H9 (cell line): ENCODE results near the gene LCMT1. TPM values are rescaled to one million over a fixed set of nuclear protein-coding genes. Genes with fewer than 3 reads are reported as not detected.

Experiments used
- DNase-seq: peaks from one replicate; pipeline ENCODE4 v3.0.0-alpha.2; 2017
- H2AFZ ChIP-seq: one replicate; pipeline ENCODE4 v1.6.1; 2013; ENCODE audit warnings: mild to moderate bottlenecking, low read length, control low read depth, moderate library complexity
- H2AK5ac ChIP-seq: 2 replicates; pipeline ENCODE4 v1.6.1; 2013; ENCODE audit warnings: low read length, control low read depth, mixed read lengths; ENCODE audit not compliant: insufficient read length
- H2BK120ac ChIP-seq: one replicate; pipeline ENCODE4 v1.6.1; 2013; ENCODE audit warnings: low read depth, mild to moderate bottlenecking, low read length, control low read depth, inconsistent platforms; ENCODE audit not compliant: poor library complexity, severe bottlenecking
- H2BK12ac ChIP-seq: 2 replicates; pipeline ENCODE4 v1.6.1; 2013; ENCODE audit warnings: low read length, control low read depth, mixed read lengths, low read depth; ENCODE audit not compliant: insufficient read length
- H2BK15ac ChIP-seq: 2 replicates; pipeline ENCODE4 v1.6.1; 2013; ENCODE audit warnings: low read depth, low read length, control low read depth
- H2BK20ac ChIP-seq: one replicate; pipeline ENCODE4 v1.6.1; 2013; ENCODE audit warnings: low read depth, mild to moderate bottlenecking, low read length, control low read depth, inconsistent platforms; ENCODE audit not compliant: poor library complexity, severe bottlenecking
- H2BK5ac ChIP-seq: 2 replicates; pipeline ENCODE4 v1.6.1; 2013; ENCODE audit warnings: low read length, control low read depth, mixed read lengths; ENCODE audit not compliant: insufficient read length
- H3K14ac ChIP-seq: 2 replicates; pipeline ENCODE4 v1.6.1; 2013; ENCODE audit warnings: low read length, control low read depth; ENCODE audit not compliant: insufficient read depth
- H3K18ac ChIP-seq: 2 replicates; pipeline ENCODE4 v1.6.1; 2013; ENCODE audit warnings: low read depth, mild to moderate bottlenecking, mixed read lengths, low read length, control low read depth; ENCODE audit not compliant: insufficient read length
- H3K23ac ChIP-seq: 2 replicates; pipeline ENCODE4 v1.6.1; 2013; ENCODE audit warnings: low read length, control low read depth, mixed read lengths, low read depth; ENCODE audit not compliant: insufficient read length
- H3K23me2 ChIP-seq: 2 replicates; pipeline ENCODE4 v1.6.1; 2013; ENCODE audit warnings: low read depth, mild to moderate bottlenecking, mixed read lengths, low read length, control low read depth; ENCODE audit not compliant: insufficient read length, poor library complexity, severe bottlenecking
- H3K27ac ChIP-seq: 2 replicates; pipeline ENCODE4 v1.5.1; 2013; ENCODE audit warnings: low read length, control low read depth, mixed read lengths, low read depth; ENCODE audit not compliant: insufficient read length
- H3K27me3 ChIP-seq: 2 replicates; pipeline ENCODE4 v1.6.1; 2013; ENCODE audit warnings: low read length, control low read depth, inconsistent platforms; ENCODE audit not compliant: insufficient read depth
- H3K4ac ChIP-seq: 2 replicates; pipeline ENCODE4 v1.6.1; 2013; ENCODE audit warnings: low read depth, mild to moderate bottlenecking, control low read depth, inconsistent platforms, low read length, moderate library complexity
- H3K4me1 ChIP-seq: 2 replicates; pipeline ENCODE4 v1.6.1; 2013; ENCODE audit warnings: low read length, control low read depth, inconsistent platforms; ENCODE audit not compliant: insufficient read depth
- H3K4me2 ChIP-seq: 2 replicates; pipeline ENCODE4 v1.6.1; 2013; ENCODE audit warnings: low read length, control low read depth, mixed read lengths; ENCODE audit not compliant: insufficient read length, insufficient read depth
- H3K56ac ChIP-seq: 2 replicates; pipeline ENCODE4 v1.6.1; 2013; ENCODE audit warnings: low read depth, mild to moderate bottlenecking, mixed read lengths, low read length, control low read depth; ENCODE audit not compliant: insufficient read length
- H3K79me1 ChIP-seq: 2 replicates; pipeline ENCODE4 v1.6.1; 2013; ENCODE audit warnings: low read depth, mild to moderate bottlenecking, moderate library complexity, low read length, control low read depth, inconsistent platforms; ENCODE audit not compliant: insufficient read depth, poor library complexity, severe bottlenecking
- H3K79me2 ChIP-seq: 2 replicates; pipeline ENCODE4 v1.6.1; 2013; ENCODE audit warnings: low read length, control low read depth, inconsistent platforms; ENCODE audit not compliant: insufficient read depth
- H3K9ac ChIP-seq: 2 replicates; pipeline ENCODE4 v1.6.1; 2013; ENCODE audit warnings: low read length, control low read depth, mixed read lengths; ENCODE audit not compliant: insufficient read length; ENCODE audit errors: extremely low read depth
- H3K9me3 ChIP-seq: one replicate; pipeline ENCODE4 v1.6.1; 2013; ENCODE audit warnings: low read depth, low read length, inconsistent platforms; ENCODE audit not compliant: control insufficient read depth
- H3T11ph ChIP-seq: one replicate; pipeline ENCODE4 v1.6.1; 2013; ENCODE audit warnings: mild to moderate bottlenecking, low read length, control low read depth, inconsistent platforms
- H4K20me1 ChIP-seq: one replicate; pipeline ENCODE4 v1.6.1; 2013; ENCODE audit not compliant: control insufficient read depth, insufficient read length, insufficient read depth
- H4K5ac ChIP-seq: 2 replicates; pipeline ENCODE4 v1.6.1; 2013; ENCODE audit warnings: low read depth, mild to moderate bottlenecking, mixed read lengths, low read length, control low read depth; ENCODE audit not compliant: insufficient read length
- H4K8ac ChIP-seq: replicated peaks from 2 replicates; pipeline ENCODE4 v1.6.1; 2013; ENCODE audit warnings: low read length, control low read depth, mixed read lengths, low read depth; ENCODE audit not compliant: insufficient read length
- H4K91ac ChIP-seq: 2 replicates; pipeline ENCODE4 v1.6.1; 2013; ENCODE audit warnings: low read depth, mild to moderate bottlenecking, moderate library complexity, mixed read lengths, low read length, control low read depth; ENCODE audit not compliant: insufficient read length
- H3K27ac Mint-ChIP-seq, 3 experiments: 2 replicates in 2 of 3; 3 replicates in 1 of 3; pipeline ENCODE4 v1.8.0; 2020 to 2021; ENCODE audit warnings: mixed read lengths in 3 of 3, mild to moderate bottlenecking in 1 of 3, moderate library complexity in 1 of 3
- H3K27me3 Mint-ChIP-seq: 2 replicates; pipeline ENCODE4 v1.8.0; 2021; ENCODE audit warnings: low read depth, mild to moderate bottlenecking, moderate library complexity, mixed read lengths
- H3K36me3 Mint-ChIP-seq, 3 experiments: 2 replicates in 2 of 3; 3 replicates in 1 of 3; pipeline ENCODE4 v1.8.0; 2020 to 2021; ENCODE audit warnings: low read depth in 3 of 3, mixed read lengths in 3 of 3; ENCODE audit not compliant: insufficient read depth in 1 of 3
- H3K4me1 Mint-ChIP-seq, 2 experiments: 2 replicates each; pipeline ENCODE4 v1.8.0; 2020; ENCODE audit warnings: mixed read lengths in 2 of 2
- H3K4me3 Mint-ChIP-seq, 2 experiments: 2 replicates in 1 of 2; 3 replicates in 1 of 2; pipeline ENCODE4 v1.8.0; 2020 to 2021; ENCODE audit warnings: mild to moderate bottlenecking in 2 of 2, mixed read lengths in 2 of 2, moderate library complexity in 1 of 2
- H3K9me3 Mint-ChIP-seq, 2 experiments: 2 replicates in 1 of 2; 3 replicates in 1 of 2; pipeline ENCODE4 v1.8.0; 2020; ENCODE audit warnings: mild to moderate bottlenecking in 2 of 2, mixed read lengths in 2 of 2, moderate library complexity in 1 of 2
- CTCF ChIP-seq: fragments of 200-600 bp; sonication (generic); conservative IDR thresholded peaks from 3 replicates; pipeline ENCODE4 v1.8.0; 2021; ENCODE audit warnings: antibody characterized with exemption, mild to moderate bottlenecking
- WGBS: extraction: QIAGEN DNeasy Blood & Tissue Kit; methylation state at CpG from one replicate; pipeline ENCODE4 v1.1.7; 2013; ENCODE audit warnings: missing lambda C conversion rate, low lambda C conversion rate, mixed read lengths; ENCODE audit not compliant: insufficient read length; ENCODE audit errors: extremely low coverage; 5-methylcytosine and 5-hydroxymethylcytosine counted together
- total RNA-seq: library from RNA; stranded (reverse); gene quantifications from 2 replicates; pipeline ENCODE4 v1.2.1, GENCODE V29; 2021

LCMT1 gene
- total RNA-seq, 1 experiment from 2014 or later, result 81.2 TPM

GRCh38 chr16:25161753-25162367, 50.3 kb downstream of the LCMT1 start:
- no peaks in the 10 kb centered on the region for H3K23me2 ChIP-seq
- H2BK12ac ChIP-seq, result no peak overlapping the region
- no peaks in the 10 kb centered on the region for H3K9me3 Mint-ChIP-seq
- no peak overlapping the region for H3K56ac ChIP-seq
- H3K4me1 Mint-ChIP-seq, result no peaks in the 10 kb centered on the region
- no peak overlapping the region for H3K9ac ChIP-seq
- H2AFZ ChIP-seq, result no peak overlapping the region
- no peak overlapping the region for H3K4me2 ChIP-seq
- H2BK5ac ChIP-seq, result no peak overlapping the region
- H4K91ac ChIP-seq, result no peak overlapping the region
- H3K9me3 ChIP-seq, result no peaks in the 10 kb centered on the region
- H3K23ac ChIP-seq, result no peak overlapping the region
- no peak overlapping the region for H2BK15ac ChIP-seq
- H3T11ph ChIP-seq, result no peak overlapping the region
- no peak overlapping the region for H4K5ac ChIP-seq
- no peak overlapping the region for H2BK120ac ChIP-seq
- H3K79me1 ChIP-seq, result no peaks in the 10 kb centered on the region
- no peak overlapping the region for H3K14ac ChIP-seq
- H3K27ac ChIP-seq, result no peak overlapping the region
- no peak overlapping the region for H3K4ac ChIP-seq
- H3K27me3 ChIP-seq, result no peaks in the 10 kb centered on the region
- H3K4me3 Mint-ChIP-seq, result no peak overlapping the region
- no peak overlapping the region for H2BK20ac ChIP-seq
- H3K18ac ChIP-seq, result no peak overlapping the region
- H2AK5ac ChIP-seq, result no peak overlapping the region
- H3K79me2 ChIP-seq, result no peaks in the 10 kb centered on the region
- no peak for DNase-seq
- no peaks in the 10 kb centered on the region for H3K4me1 ChIP-seq
- no peak overlapping the region for H3K27ac Mint-ChIP-seq
- H4K8ac ChIP-seq, result no peak overlapping the region
- WGBS, result no CpG with 5 or more reads among the region's 5 CpGs
- H3K36me3 Mint-ChIP-seq, result peaks cover 19 to 74% (median 69%) of the 10 kb centered on the region in 3 experiments; a peak in 6 of 7 replicates
- H3K27me3 Mint-ChIP-seq, result no peaks in the 10 kb centered on the region
- TF ChIP-seq CTCF, result no peak
- H4K20me1 ChIP-seq, result no peaks in the 10 kb centered on the region
